ENCODE measurements around the gene PSMD12. TPM values are rescaled to one million over a fixed set of nuclear protein-coding genes. Genes with fewer than 3 reads are reported as not detected.

Gene PSMD12
- total and polyA plus RNA-seq, 9 of the 15 experiments (the other 6 are each of a cell fraction or from before 2014, with no cell fraction given), result 36.6 to 150 (median 65.5) TPM

DNA sequence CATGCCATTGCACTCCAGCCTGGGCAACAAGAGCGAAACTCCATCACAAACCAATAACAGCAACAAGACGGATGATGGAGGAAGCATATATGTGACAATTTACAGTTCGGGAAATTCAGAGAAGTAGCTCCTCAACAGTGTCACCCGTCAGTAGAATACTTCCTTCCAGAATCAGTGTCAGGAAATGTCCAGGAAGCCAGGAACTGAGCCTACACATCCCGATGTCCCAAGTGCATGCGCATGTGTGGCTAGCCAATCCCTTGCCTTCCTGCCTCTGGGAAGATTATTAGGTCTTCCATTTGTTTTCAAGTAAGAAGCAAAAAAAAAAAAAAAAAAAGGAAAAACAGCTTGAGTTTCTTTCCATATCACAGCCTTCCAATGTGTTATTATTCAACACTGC, 9.3 kb upstream of the PSMD12 start (continued):
- TF ChIP-seq, protein P1, sequence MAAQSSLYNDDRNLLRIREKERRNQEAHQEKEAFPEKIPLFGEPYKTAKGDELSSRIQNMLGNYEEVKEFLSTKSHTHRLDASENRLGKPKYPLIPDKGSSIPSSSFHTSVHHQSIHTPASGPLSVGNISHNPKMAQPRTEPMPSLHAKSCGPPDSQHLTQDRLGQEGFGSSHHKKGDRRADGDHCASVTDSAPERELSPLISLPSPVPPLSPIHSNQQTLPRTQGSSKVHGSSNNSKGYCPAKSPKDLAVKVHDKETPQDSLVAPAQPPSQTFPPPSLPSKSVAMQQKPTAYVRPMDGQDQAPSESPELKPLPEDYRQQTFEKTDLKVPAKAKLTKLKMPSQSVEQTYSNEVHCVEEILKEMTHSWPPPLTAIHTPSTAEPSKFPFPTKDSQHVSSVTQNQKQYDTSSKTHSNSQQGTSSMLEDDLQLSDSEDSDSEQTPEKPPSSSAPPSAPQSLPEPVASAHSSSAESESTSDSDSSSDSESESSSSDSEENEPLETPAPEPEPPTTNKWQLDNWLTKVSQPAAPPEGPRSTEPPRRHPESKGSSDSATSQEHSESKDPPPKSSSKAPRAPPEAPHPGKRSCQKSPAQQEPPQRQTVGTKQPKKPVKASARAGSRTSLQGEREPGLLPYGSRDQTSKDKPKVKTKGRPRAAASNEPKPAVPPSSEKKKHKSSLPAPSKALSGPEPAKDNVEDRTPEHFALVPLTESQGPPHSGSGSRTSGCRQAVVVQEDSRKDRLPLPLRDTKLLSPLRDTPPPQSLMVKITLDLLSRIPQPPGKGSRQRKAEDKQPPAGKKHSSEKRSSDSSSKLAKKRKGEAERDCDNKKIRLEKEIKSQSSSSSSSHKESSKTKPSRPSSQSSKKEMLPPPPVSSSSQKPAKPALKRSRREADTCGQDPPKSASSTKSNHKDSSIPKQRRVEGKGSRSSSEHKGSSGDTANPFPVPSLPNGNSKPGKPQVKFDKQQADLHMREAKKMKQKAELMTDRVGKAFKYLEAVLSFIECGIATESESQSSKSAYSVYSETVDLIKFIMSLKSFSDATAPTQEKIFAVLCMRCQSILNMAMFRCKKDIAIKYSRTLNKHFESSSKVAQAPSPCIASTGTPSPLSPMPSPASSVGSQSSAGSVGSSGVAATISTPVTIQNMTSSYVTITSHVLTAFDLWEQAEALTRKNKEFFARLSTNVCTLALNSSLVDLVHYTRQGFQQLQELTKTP (IDR thresholded peaks at IDR 0.05; ENCODE audit: low read depth in 1 of 2, partially characterized antibody in 2 of 2), result no peak
- TF ChIP-seq PCBP2 (IDR thresholded peaks at IDR 0.05; ENCODE audit: low read depth, low read length, poor library complexity, severe bottlenecking) (no peak), ZNF3 (CRISPR knock-in tag; IDR thresholded peaks at IDR 0.05) (no peak), SMAD3 (CRISPR knock-in tag; conservative IDR thresholded peaks at IDR 0.05) (no peak), TCF7 (IDR thresholded peaks at IDR 0.05; ENCODE audit: borderline replicate concordance) (no peak), ZNF174 (CRISPR knock-in tag; IDR thresholded peaks at IDR 0.05) (no peak), L3MBTL2 (IDR thresholded peaks at IDR 0.05) (no peak), SAFB (IDR thresholded peaks at IDR 0.05; ENCODE audit: borderline replicate concordance, low read depth, low read length) (no peak), ZNF239 (CRISPR knock-in tag; IDR thresholded peaks at IDR 0.05) (no peak)
- TF ChIP-seq, protein P2, sequence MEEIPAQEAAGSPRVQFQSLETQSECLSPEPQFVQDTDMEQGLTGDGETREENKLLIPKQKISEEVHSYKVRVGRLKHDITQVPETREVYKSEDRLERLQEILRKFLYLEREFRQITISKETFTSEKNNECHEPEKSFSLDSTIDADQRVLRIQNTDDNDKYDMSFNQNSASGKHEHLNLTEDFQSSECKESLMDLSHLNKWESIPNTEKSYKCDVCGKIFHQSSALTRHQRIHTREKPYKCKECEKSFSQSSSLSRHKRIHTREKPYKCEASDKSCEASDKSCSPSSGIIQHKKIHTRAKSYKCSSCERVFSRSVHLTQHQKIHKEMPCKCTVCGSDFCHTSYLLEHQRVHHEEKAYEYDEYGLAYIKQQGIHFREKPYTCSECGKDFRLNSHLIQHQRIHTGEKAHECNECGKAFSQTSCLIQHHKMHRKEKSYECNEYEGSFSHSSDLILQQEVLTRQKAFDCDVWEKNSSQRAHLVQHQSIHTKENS (CRISPR knock-in tag; IDR thresholded peaks at IDR 0.05), result no peak
- TF ChIP-seq, protein P3, sequence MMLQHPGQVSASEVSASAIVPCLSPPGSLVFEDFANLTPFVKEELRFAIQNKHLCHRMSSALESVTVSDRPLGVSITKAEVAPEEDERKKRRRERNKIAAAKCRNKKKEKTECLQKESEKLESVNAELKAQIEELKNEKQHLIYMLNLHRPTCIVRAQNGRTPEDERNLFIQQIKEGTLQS (IDR thresholded peaks at IDR 0.05), result no peak
- TF ChIP-seq, protein P3 (CRISPR knock-in tag; conservative IDR thresholded peaks at IDR 0.05), result no peak
- TF ChIP-seq, protein P4, sequence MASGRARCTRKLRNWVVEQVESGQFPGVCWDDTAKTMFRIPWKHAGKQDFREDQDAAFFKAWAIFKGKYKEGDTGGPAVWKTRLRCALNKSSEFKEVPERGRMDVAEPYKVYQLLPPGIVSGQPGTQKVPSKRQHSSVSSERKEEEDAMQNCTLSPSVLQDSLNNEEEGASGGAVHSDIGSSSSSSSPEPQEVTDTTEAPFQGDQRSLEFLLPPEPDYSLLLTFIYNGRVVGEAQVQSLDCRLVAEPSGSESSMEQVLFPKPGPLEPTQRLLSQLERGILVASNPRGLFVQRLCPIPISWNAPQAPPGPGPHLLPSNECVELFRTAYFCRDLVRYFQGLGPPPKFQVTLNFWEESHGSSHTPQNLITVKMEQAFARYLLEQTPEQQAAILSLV (tag; IDR thresholded peaks at IDR 0.05), result no peak
- TF ChIP-seq, protein P5, sequence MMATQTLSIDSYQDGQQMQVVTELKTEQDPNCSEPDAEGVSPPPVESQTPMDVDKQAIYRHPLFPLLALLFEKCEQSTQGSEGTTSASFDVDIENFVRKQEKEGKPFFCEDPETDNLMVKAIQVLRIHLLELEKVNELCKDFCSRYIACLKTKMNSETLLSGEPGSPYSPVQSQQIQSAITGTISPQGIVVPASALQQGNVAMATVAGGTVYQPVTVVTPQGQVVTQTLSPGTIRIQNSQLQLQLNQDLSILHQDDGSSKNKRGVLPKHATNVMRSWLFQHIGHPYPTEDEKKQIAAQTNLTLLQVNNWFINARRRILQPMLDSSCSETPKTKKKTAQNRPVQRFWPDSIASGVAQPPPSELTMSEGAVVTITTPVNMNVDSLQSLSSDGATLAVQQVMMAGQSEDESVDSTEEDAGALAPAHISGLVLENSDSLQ (IDR thresholded peaks at IDR 0.05), result no peak
- TF ChIP-seq, protein P6, sequence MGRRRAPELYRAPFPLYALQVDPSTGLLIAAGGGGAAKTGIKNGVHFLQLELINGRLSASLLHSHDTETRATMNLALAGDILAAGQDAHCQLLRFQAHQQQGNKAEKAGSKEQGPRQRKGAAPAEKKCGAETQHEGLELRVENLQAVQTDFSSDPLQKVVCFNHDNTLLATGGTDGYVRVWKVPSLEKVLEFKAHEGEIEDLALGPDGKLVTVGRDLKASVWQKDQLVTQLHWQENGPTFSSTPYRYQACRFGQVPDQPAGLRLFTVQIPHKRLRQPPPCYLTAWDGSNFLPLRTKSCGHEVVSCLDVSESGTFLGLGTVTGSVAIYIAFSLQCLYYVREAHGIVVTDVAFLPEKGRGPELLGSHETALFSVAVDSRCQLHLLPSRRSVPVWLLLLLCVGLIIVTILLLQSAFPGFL (CRISPR knock-in tag; IDR thresholded peaks at IDR 0.05), result no peak

All from K562 (cell line).